ENCODE measurements around the gene CCNDBP1.
"Not testable (repeated sequence)": the region's sequence is repeated elsewhere in the genome, so short reads cannot be mapped to it uniquely, and the experiment has no call there.

CCNDBP1 gene

DNA sequence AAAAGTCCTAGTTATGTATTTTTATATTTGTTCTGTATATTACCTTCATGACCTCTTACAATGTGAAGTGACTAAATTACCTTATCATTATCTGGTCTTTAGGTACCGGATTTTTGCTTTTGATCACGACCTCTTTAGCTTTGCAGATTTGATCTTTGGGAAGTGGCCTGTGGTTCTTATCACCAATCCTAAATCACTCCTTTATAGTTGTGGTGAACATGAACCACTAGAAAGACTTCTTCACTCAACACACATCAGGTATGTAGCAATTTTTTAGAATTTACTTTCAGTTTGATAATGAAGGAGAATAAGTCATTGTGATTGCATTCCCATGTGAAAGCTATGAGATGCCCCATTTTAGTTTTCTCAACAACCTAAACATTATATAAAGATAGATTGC, 33.5 kb upstream of the CCNDBP1 start:
- H3K4me3 ChIP-seq (ENCODE audit: low read depth, low read length), result no peak overlapping the region
- TF ChIP-seq CTCF (IDR thresholded peaks at IDR 0.05; ENCODE audit: low read depth, low read length), result no peak
- in situ Hi-C loops (cut with HindIII; ENCODE audit: low sequenced_read_pairs), result no loop called here
- DNase-seq (ENCODE audit: low read depth, low spot score), result no peak

DNA sequence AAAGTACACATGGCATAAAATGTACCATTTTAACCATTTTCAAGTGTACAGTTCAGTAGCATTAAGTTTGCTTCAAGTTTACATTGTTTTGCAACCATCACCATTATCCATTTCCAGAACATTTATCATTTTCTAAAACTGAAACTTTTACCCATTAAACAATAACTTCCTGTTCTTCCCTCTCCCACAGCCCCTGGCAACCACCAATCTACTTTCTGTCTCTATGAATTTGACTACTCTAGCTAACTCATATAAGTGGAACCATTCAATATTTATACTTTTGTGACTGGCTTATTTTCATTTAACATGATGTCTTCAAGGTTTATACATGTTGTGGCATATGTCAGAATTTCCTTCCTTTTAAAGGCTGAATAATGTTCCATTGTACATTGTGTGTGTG, 31.9 kb upstream of the CCNDBP1 start:
- no peak for DNase-seq (ENCODE audit: low read depth, low spot score)
- TF ChIP-seq CTCF (IDR thresholded peaks at IDR 0.05; ENCODE audit: low read depth, low read length), result no peak
- no peak overlapping the region for H3K4me3 ChIP-seq (ENCODE audit: low read depth, low read length)
- in situ Hi-C loops (cut with HindIII; ENCODE audit: low sequenced_read_pairs), result no loop called here

GRCh38 chr15:43165801-43166325, 19.3 kb upstream of the CCNDBP1 start:
- DNase-seq (ENCODE audit: low read depth, low spot score), result no peak
- no peak overlapping the region for H3K4me3 ChIP-seq (ENCODE audit: low read depth, low read length)
- TF ChIP-seq CTCF (IDR thresholded peaks at IDR 0.05; ENCODE audit: low read depth, low read length), result no peak
- in situ Hi-C loops (cut with HindIII; ENCODE audit: low sequenced_read_pairs), result no loop called here

GRCh38 chr15:43167261-43167660, 17.9 kb upstream of the CCNDBP1 start:
- H3K4me3 ChIP-seq (ENCODE audit: low read depth, low read length); DNase-seq (ENCODE audit: low read depth, low spot score); in situ Hi-C loops (cut with HindIII; ENCODE audit: low sequenced_read_pairs): not testable (repeated sequence)

GRCh38 chr15:43168192-43169107, 16.8 kb upstream of the CCNDBP1 start:
- in situ Hi-C loops (cut with HindIII; ENCODE audit: low sequenced_read_pairs), result no loop called here
- peak; percentile 87 for DNase-seq (ENCODE audit: low read depth, low spot score)
- H3K4me3 ChIP-seq (ENCODE audit: low read depth, low read length), result no peak overlapping the region
- no peak for TF ChIP-seq CTCF (IDR thresholded peaks at IDR 0.05; ENCODE audit: low read depth, low read length)

GRCh38 chr15:43169888-43170287, 15.3 kb upstream of the CCNDBP1 start:
- TF ChIP-seq CTCF (IDR thresholded peaks at IDR 0.05; ENCODE audit: low read depth, low read length), result no peak

DNA sequence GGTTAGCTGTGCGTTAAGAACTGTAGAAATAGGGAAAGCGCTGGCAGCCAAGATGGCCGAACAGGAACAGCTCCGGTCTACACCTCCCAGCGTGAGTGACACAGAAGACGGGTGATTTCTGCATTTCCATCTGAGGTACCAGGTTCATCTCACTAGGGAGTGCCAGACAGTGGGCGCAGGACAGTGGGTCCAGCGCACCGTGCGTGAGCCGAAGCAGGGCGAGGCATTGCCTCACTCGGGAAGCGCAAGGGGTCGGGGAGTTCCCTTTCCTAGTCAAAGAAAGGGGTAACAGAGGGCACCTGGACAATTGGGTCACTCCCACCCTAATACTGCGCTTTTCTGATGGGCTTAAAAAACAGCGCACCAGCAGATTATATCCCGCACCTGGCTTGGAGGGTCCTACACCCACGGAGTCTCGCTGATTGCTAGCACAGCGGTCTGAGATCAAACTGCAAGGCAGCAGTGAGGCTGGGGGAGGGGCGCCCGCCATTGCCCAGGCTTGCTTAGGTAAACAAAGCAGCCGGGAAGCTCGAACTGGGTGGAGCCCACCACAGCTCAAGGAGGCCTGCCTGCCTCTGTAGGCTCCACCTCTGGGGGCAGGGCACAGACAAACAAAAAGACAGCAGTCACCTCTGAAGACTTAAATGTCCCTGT, 9.4 kb upstream of the CCNDBP1 start:
- DNase-seq (ENCODE audit: low read depth, low spot score); in situ Hi-C loops (cut with HindIII; ENCODE audit: low sequenced_read_pairs); H3K4me3 ChIP-seq (ENCODE audit: low read depth, low read length): not testable (repeated sequence)

More at GRCh38 chr15:43169888-43170287, 15.3 kb upstream of the CCNDBP1 start:
- in situ Hi-C loops (cut with HindIII; ENCODE audit: low sequenced_read_pairs), result no loop called here
- no peak overlapping the region for H3K4me3 ChIP-seq (ENCODE audit: low read depth, low read length)
- DNase-seq (ENCODE audit: low read depth, low spot score), result peak; percentile 5

DNA sequence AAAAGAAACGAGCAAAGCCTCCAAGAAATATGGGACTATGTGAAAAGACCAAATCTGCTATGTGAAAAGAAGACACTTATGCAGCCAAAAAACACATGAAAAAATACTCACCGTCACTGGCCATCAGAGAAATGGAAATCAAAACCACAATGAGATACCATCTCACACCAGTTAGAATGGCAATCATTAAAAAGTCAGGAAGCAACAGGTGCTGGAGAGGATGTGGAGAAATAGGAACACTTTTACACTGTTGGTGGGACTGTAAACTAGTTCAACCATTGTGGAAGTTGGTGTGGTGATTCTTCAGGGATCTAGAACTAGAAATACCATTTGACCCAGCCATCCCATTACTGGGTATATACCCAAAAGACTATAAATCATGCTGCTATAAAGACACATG, 8.1 kb upstream of the CCNDBP1 start:
- in situ Hi-C loops (cut with HindIII; ENCODE audit: low sequenced_read_pairs); DNase-seq (ENCODE audit: low read depth, low spot score); H3K4me3 ChIP-seq (ENCODE audit: low read depth, low read length): not testable (repeated sequence)

Data from astrocyte of the spinal cord (primary cell).